Fibroblast of lung (primary cell): Measurements from ENCODE around the gene METTL15.

Experiments
- CTCF ChIP-seq, 2 donors: IDR thresholded peaks in 1 of 2; conservative IDR thresholded peaks in 1 of 2; 1 replicate in 1 of 2; 2 replicates in 1 of 2; pipeline ENCODE4 v1.5.1; 2011 to 2012; ENCODE audit warnings: low read length in 2 of 2, control low read depth in 1 of 2, inconsistent platforms in 1 of 2, low read depth in 1 of 2, mild to moderate bottlenecking in 1 of 2
- EZH2 ChIP-seq: IDR thresholded peaks from 2 replicates; pipeline ENCODE4 v1.5.1; 2012; ENCODE audit warnings: low read length, control low read depth, mild to moderate bottlenecking; ENCODE audit errors: missing control alignments

GRCh38 chr11:28108958-28109357, 770 bp downstream of the METTL15 start:
- no peak for TF ChIP-seq CTCF (conservative IDR thresholded peaks at IDR 0.05 in 1 of 2, IDR thresholded peaks at IDR 0.05 in 1 of 2; ENCODE audit: low read depth in 1 of 2, low read length in 2 of 2)
- TF ChIP-seq EZH2, result no peak
